Uterus (tissue), 4 donors: ENCODE measurements around the gene IL13RA1. TPM values are rescaled to one million over a fixed set of nuclear protein-coding genes. Genes with fewer than 3 reads are reported as not detected.
A peak's percentile ranks its signal among the peaks of the same experiment; 100 is the strongest.

Experiments
- DNase-seq, 2 donors: peaks; one replicate each; pipeline ENCODE4 v3.0.0-alpha.2; 2019 to 2020
- H3K27ac ChIP-seq, 2 donors: fragments of 200-600 bp; sonication (generic); 1 replicate in 1 of 2; 2 replicates in 1 of 2; pipeline ENCODE4 v1.5.1; 2016 to 2018
- H3K27me3 ChIP-seq, 2 donors: fragments of 200-600 bp; sonication (generic); one replicate each; pipeline ENCODE4 v1.5.1; 2018 to 2019; ENCODE audit warnings: control low read depth in 1 of 2
- H3K36me3 ChIP-seq, 2 donors: fragments of 200-600 bp; sonication (generic); one replicate each; pipeline ENCODE4 v1.5.1; 2019; ENCODE audit warnings: control low read depth in 1 of 2
- H3K4me1 ChIP-seq, 2 donors: fragments of 200-600 bp; sonication (generic); one replicate each; pipeline ENCODE4 v1.5.1; 2018 to 2019; ENCODE audit warnings: control low read depth in 1 of 2
- H3K4me3 ChIP-seq, 2 donors: fragments of 200-600 bp; sonication (generic); 1 replicate in 1 of 2; 2 replicates in 1 of 2; pipeline ENCODE4 v1.5.1; 2018 to 2019; ENCODE audit warnings: mild to moderate bottlenecking in 1 of 2
- H3K9me3 ChIP-seq, 2 donors: fragments of 200-600 bp; sonication (generic); one replicate each; pipeline ENCODE4 v1.5.1; 2019; ENCODE audit warnings: control low read depth in 1 of 2
- CTCF ChIP-seq, 4 experiments: fragments of 200-600 bp in 2 of 4; fragments of 450-650 bp in 2 of 4; sonication (generic) in 2 of 4; IDR thresholded peaks; one replicate each; pipeline ENCODE4 v1.5.1; 2016 to 2019; ENCODE audit warnings: antibody characterized with exemption in 4 of 4, mild to moderate bottlenecking in 2 of 4, moderate library complexity in 1 of 4
- POLR2A ChIP-seq, 2 donors: fragments of 450-650 bp; IDR thresholded peaks; one replicate each; pipeline ENCODE4 v1.6.1; 2016; ENCODE audit warnings: antibody characterized with exemption in 2 of 2, mild to moderate bottlenecking in 1 of 2, moderate library complexity in 1 of 2
- intact Hi-C: fragments of 100-400 bp; cut with DNase I; formaldehyde crosslinking; loops from one replicate; pipeline ENCODE4 v1.15.1; 2023; ENCODE audit warnings: low total_unique reads
- total RNA-seq, 4 donors: library from RNA; depleted of rRNA in 3 of 4; stranded (reverse); fragments of >200 nt in 3 of 4; gene quantifications; one replicate each; pipeline versions ENCODE4 v1.1.0 to v1.2.4, GENCODE V29; 2014 to 2023
- donor health status: DM: yes; HTN: yes; CAD: no.

The IL13RA1 gene
- total RNA-seq, 4 donors from 2014 or later, result 20.2 to 60.0 (median 39.9) TPM

- H3K9me3 ChIP-seq, result no peaks in the 10 kb centered on the region
- H3K27ac ChIP-seq, result no peak overlapping the region
- H3K4me3 ChIP-seq, result no peak overlapping the region
- H3K36me3 ChIP-seq, result no peaks in the 10 kb centered on the region
- DNase-seq, result no peak
- no peaks in the 10 kb centered on the region for H3K4me1 ChIP-seq
- H3K27me3 ChIP-seq, result no peaks in the 10 kb centered on the region
- TF ChIP-seq CTCF (IDR thresholded peaks at IDR 0.05) (no peak), POLR2A (IDR thresholded peaks at IDR 0.05) (no peak)
- intact Hi-C loops, result no loop called here
Measured at GRCh38 chrX:118760025-118760424, 32.6 kb downstream of the IL13RA1 start.

- no peak for DNase-seq
- H3K9me3 ChIP-seq, result no peaks in the 10 kb centered on the region
- no peaks in the 10 kb centered on the region for H3K4me1 ChIP-seq
- no peak overlapping the region for H3K4me3 ChIP-seq
- H3K36me3 ChIP-seq, result no peaks in the 10 kb centered on the region
- H3K27me3 ChIP-seq, result no peaks in the 10 kb centered on the region
- intact Hi-C loops, result no loop called here
- H3K27ac ChIP-seq, result peak overlapping the region; percentile 37 to 60
- TF ChIP-seq CTCF (IDR thresholded peaks at IDR 0.05), result peak; percentile 28 to 31 (median 30)
- no peak for TF ChIP-seq POLR2A (IDR thresholded peaks at IDR 0.05)
Measured at GRCh38 chrX:118761939-118762707, 34.7 kb downstream of the IL13RA1 start.

- no peak overlapping the region for H3K4me3 ChIP-seq
- H3K27ac ChIP-seq, result peak overlapping the region in 1 of 2 donors; percentile 60
- no peaks in the 10 kb centered on the region for H3K9me3 ChIP-seq
- TF ChIP-seq POLR2A (IDR thresholded peaks at IDR 0.05), result no peak
- TF ChIP-seq CTCF (IDR thresholded peaks at IDR 0.05), result no peak
- no peaks in the 10 kb centered on the region for H3K4me1 ChIP-seq
- no peaks in the 10 kb centered on the region for H3K36me3 ChIP-seq
- no peak for DNase-seq
- no peaks in the 10 kb centered on the region for H3K27me3 ChIP-seq
- intact Hi-C loops, result no loop called here
Measured at GRCh38 chrX:118763489-118763888, 36.1 kb downstream of the IL13RA1 start.

GRCh38 chrX:118764122-118764521 lies 36.7 kb downstream of the IL13RA1 start:
- no peak for DNase-seq
- no peaks in the 10 kb centered on the region for H3K4me1 ChIP-seq
- no peak overlapping the region for H3K4me3 ChIP-seq
- no peak for TF ChIP-seq CTCF (IDR thresholded peaks at IDR 0.05)
- no peak for TF ChIP-seq POLR2A (IDR thresholded peaks at IDR 0.05)
- no peaks in the 10 kb centered on the region for H3K27me3 ChIP-seq
- H3K36me3 ChIP-seq, result no peaks in the 10 kb centered on the region
- H3K9me3 ChIP-seq, result no peaks in the 10 kb centered on the region
- intact Hi-C loops, result no loop called here
- peak overlapping the region in 1 of 2 donors; percentile 60 for H3K27ac ChIP-seq

- DNase-seq, result no peak
- no peaks in the 10 kb centered on the region for H3K27me3 ChIP-seq
- H3K9me3 ChIP-seq, result no peaks in the 10 kb centered on the region
- intact Hi-C loops, result no loop called here
- H3K27ac ChIP-seq, result no peak overlapping the region
- H3K36me3 ChIP-seq, result no peaks in the 10 kb centered on the region
- H3K4me1 ChIP-seq, result no peaks in the 10 kb centered on the region
- no peak for TF ChIP-seq POLR2A (IDR thresholded peaks at IDR 0.05)
- TF ChIP-seq CTCF (IDR thresholded peaks at IDR 0.05), result no peak
- H3K4me3 ChIP-seq, result no peak overlapping the region
Measured at GRCh38 chrX:118770133-118770760, 42.8 kb downstream of the IL13RA1 start.
